ENCODE measurements around the gene CLCN4. TPM values are rescaled to one million over a fixed set of nuclear protein-coding genes. Genes with fewer than 3 reads are reported as not detected.

Gene CLCN4
- total RNA-seq, 1 donor, result 14.1 TPM

DNA sequence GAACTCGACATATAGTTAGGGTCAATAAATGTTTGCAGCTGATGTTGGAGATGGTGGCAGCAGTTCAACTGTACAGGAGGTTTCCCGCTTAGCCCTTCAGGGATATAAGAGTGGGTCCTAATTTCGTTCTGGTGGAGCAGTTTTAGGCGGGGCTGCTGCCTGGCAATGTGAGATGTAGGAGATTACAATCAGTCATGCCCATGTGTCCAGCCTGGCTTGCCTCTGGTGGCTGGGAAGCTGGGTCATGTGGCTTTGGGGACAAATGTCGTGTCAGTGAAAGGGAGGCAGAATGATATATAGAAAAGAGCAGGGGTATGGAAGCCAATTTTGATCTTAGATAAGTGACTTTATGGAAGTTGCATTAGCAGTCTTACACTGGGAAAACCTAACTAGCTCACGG, 129.4 kb downstream of the CLCN4 start:
- no peaks in the 10 kb centered on the region for H3K4me1 ChIP-seq (ENCODE audit: insufficient read depth, low read length)
- H3K27ac ChIP-seq (ENCODE audit: low read depth, low read length), result no peak overlapping the region
- no peaks in the 10 kb centered on the region for H3K79me2 ChIP-seq (ENCODE audit: insufficient read depth, low read length)
- no peak for DNase-seq (ENCODE audit: insufficient read length, low spot score, missing footprints)
- no peaks in the 10 kb centered on the region for H3K9me3 ChIP-seq (ENCODE audit: low read depth, low read length)
- no peak overlapping the region for H3K4me2 ChIP-seq (ENCODE audit: insufficient read depth, low read length)
- no peak overlapping the region for H2AFZ ChIP-seq (ENCODE audit: low read length)
- H3K27me3 ChIP-seq (ENCODE audit: insufficient read depth, low read length), result no peaks in the 10 kb centered on the region
- TF ChIP-seq, protein P1, sequence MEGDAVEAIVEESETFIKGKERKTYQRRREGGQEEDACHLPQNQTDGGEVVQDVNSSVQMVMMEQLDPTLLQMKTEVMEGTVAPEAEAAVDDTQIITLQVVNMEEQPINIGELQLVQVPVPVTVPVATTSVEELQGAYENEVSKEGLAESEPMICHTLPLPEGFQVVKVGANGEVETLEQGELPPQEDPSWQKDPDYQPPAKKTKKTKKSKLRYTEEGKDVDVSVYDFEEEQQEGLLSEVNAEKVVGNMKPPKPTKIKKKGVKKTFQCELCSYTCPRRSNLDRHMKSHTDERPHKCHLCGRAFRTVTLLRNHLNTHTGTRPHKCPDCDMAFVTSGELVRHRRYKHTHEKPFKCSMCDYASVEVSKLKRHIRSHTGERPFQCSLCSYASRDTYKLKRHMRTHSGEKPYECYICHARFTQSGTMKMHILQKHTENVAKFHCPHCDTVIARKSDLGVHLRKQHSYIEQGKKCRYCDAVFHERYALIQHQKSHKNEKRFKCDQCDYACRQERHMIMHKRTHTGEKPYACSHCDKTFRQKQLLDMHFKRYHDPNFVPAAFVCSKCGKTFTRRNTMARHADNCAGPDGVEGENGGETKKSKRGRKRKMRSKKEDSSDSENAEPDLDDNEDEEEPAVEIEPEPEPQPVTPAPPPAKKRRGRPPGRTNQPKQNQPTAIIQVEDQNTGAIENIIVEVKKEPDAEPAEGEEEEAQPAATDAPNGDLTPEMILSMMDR (IDR thresholded peaks at IDR 0.05; ENCODE audit: extremely low read depth, low read depth, low read length), result no peak
- no peak overlapping the region for H3K4me3 ChIP-seq (ENCODE audit: insufficient read depth, low read length)
- H4K20me1 ChIP-seq (ENCODE audit: insufficient read depth, low read length), result no peaks in the 10 kb centered on the region
- H3K36me3 ChIP-seq (ENCODE audit: insufficient read depth, low read length), result no peaks in the 10 kb centered on the region

Other genes with a start within 250 kb of the CLCN4 start
- gene CLDN34, start 189.6 kb upstream of the CLCN4 start, total RNA-seq, result under 0.01 TPM in 1 of 2 replicates, not detected in the other